H1 (cell line): ENCODE results near the gene C11orf65. TPM values are rescaled to one million over a fixed set of nuclear protein-coding genes. Genes with fewer than 3 reads are reported as not detected.

ENCODE experiments used
- CTCF ChIA-PET: fragments of 300-600 bp; sonication (Branson Sonifier 250); formaldehyde crosslinking; loops from one replicate; lab custom pipeline; 2021; ENCODE audit not compliant: partially characterized antibody; lab: Charles Lee
- POLR2A ChIA-PET: fragments of 300-600 bp; sonication (Branson Sonifier 250); formaldehyde crosslinking; loops from one replicate; lab custom pipeline; 2021; ENCODE audit warnings: inconsistent platforms; ENCODE audit not compliant: partially characterized antibody; lab: Charles Lee
- DNase-seq, 2 experiments: peaks; one replicate each; pipeline versions ENCODE4 v3.0.0 to v3.0.0-alpha.2; 2010 to 2022; ENCODE audit warnings: low spot score in 2 of 2, low read depth in 1 of 2, mixed read lengths in 1 of 2
- FAIRE-seq: peaks from 2 replicates; lab custom pipeline; 2011; peaks lifted over from hg19 to GRCh38; lab: Jason Lieb, UNC
- H2AFZ ChIP-seq: 2 replicates; pipeline ENCODE4 v1.8.1; 2012; ENCODE audit warnings: low read length, inconsistent platforms
- H2AK5ac ChIP-seq: 2 replicates; pipeline ENCODE4 v1.6.1; 2013; ENCODE audit warnings: low read depth, low read length
- H2BK120ac ChIP-seq: replicated peaks from 2 replicates; pipeline ENCODE3; 2013; ENCODE audit warnings: low read depth, low read length, inconsistent platforms
- H2BK12ac ChIP-seq: 2 replicates; pipeline ENCODE4 v1.6.1; 2013; ENCODE audit warnings: low read depth, low read length
- H2BK15ac ChIP-seq: 2 replicates; pipeline ENCODE4 v1.6.1; 2013; ENCODE audit warnings: low read length
- H2BK20ac ChIP-seq: 2 replicates; pipeline ENCODE4 v1.6.1; 2013; ENCODE audit warnings: low read length
- H2BK5ac ChIP-seq: 2 replicates; pipeline ENCODE4 v1.6.1; 2013; ENCODE audit warnings: low read depth, low read length
- H3K14ac ChIP-seq: 2 replicates; pipeline ENCODE4 v1.6.1; 2013; ENCODE audit warnings: inconsistent platforms; ENCODE audit not compliant: insufficient read length
- H3K18ac ChIP-seq: 2 replicates; pipeline ENCODE4 v1.6.1; 2013; ENCODE audit warnings: low read length; ENCODE audit errors: extremely low read depth
- H3K23ac ChIP-seq: 2 replicates; pipeline ENCODE4 v1.6.1; 2013; ENCODE audit warnings: inconsistent platforms; ENCODE audit not compliant: insufficient read length
- H3K23me2 ChIP-seq: 2 replicates; pipeline ENCODE4 v1.6.1; 2013; ENCODE audit warnings: low read depth, low read length
- H3K27ac ChIP-seq: 2 replicates; pipeline ENCODE4 v1.6.1; 2011; ENCODE audit warnings: low read depth, low read length, inconsistent platforms
- H3K27me3 ChIP-seq, 4 experiments: replicated peaks in 1 of 4; 1 replicate in 1 of 4; 2 replicates in 3 of 4; pipeline versions ENCODE4 v1.6.1 to v1.8.1; 2011 to 2013; ENCODE audit warnings: low read length in 3 of 4, mild to moderate bottlenecking in 3 of 4, inconsistent platforms in 2 of 4, mixed read lengths in 2 of 4, moderate library complexity in 1 of 4; ENCODE audit not compliant: control insufficient read depth in 3 of 4, insufficient read depth in 3 of 4; ENCODE audit errors: extremely low read depth in 1 of 4
- H3K36me3 ChIP-seq, 4 experiments: 2 replicates each; pipeline versions ENCODE4 v1.6.1 to v1.8.1; 2011 to 2013; ENCODE audit warnings: mild to moderate bottlenecking in 4 of 4, low read length in 3 of 4, moderate library complexity in 2 of 4, control low read depth in 1 of 4, inconsistent platforms in 1 of 4; ENCODE audit not compliant: insufficient read depth in 4 of 4, control insufficient read depth in 2 of 4
- H3K4ac ChIP-seq: replicated peaks from 2 replicates; pipeline ENCODE3; 2013; ENCODE audit warnings: low read length, low read depth, mixed read lengths, inconsistent platforms; ENCODE audit not compliant: insufficient read length
- H3K4me1 ChIP-seq, 4 experiments: replicated peaks in 1 of 4; 1 replicate in 1 of 4; 2 replicates in 3 of 4; pipeline versions ENCODE4 v1.6.1 to v1.8.1; 2011 to 2013; ENCODE audit warnings: low read length in 3 of 4, inconsistent platforms in 2 of 4, mixed read lengths in 1 of 4; ENCODE audit not compliant: insufficient read depth in 4 of 4, control insufficient read depth in 3 of 4
- H3K4me2 ChIP-seq, 2 experiments: 2 replicates each; pipeline versions ENCODE4 v1.6.1 to v1.8.1; 2011 to 2013; ENCODE audit warnings: low read depth in 2 of 2, low read length in 2 of 2, control low read depth in 1 of 2, inconsistent platforms in 1 of 2, mild to moderate bottlenecking in 1 of 2; ENCODE audit not compliant: insufficient read depth in 1 of 2
- H3K4me3 ChIP-seq, 4 experiments: fragments of 200-600, 300-600 bp in 1 of 4; sonication (generic), shearing (Covaris generic), sonication (Bioruptor Twin) in 1 of 4; 2 replicates each; pipeline versions ENCODE4 v1.5.1 to v1.8.1; 2011 to 2016; ENCODE audit warnings: low read length in 4 of 4, low read depth in 3 of 4, control low read depth in 2 of 4, inconsistent platforms in 2 of 4, mild to moderate bottlenecking in 2 of 4, mixed read lengths in 1 of 4, moderate library complexity in 1 of 4; ENCODE audit not compliant: insufficient read depth in 2 of 4; ENCODE audit errors: extremely low read depth in 1 of 4
- H3K56ac ChIP-seq: replicated peaks from 2 replicates; pipeline ENCODE3; 2013; ENCODE audit warnings: low read depth, mild to moderate bottlenecking, mixed read lengths, low read length, inconsistent platforms; ENCODE audit not compliant: insufficient read length
- H3K79me1 ChIP-seq: 2 replicates; pipeline ENCODE4 v1.6.1; 2013; ENCODE audit warnings: low read depth, low read length, control low read depth
- H3K79me2 ChIP-seq, 2 experiments: 2 replicates each; pipeline versions ENCODE4 v1.6.1 to v1.8.1; 2012 to 2013; ENCODE audit warnings: low read length in 2 of 2, mild to moderate bottlenecking in 2 of 2, inconsistent platforms in 1 of 2; ENCODE audit not compliant: insufficient read depth in 2 of 2, control insufficient read depth in 1 of 2
- H3K9ac ChIP-seq, 4 experiments: replicated peaks in 1 of 4; 1 replicate in 1 of 4; 2 replicates in 3 of 4; pipeline versions ENCODE4 v1.6.1 to v1.8.1; 2011 to 2013; ENCODE audit warnings: low read depth in 3 of 4, low read length in 3 of 4, control low read depth in 2 of 4, mild to moderate bottlenecking in 2 of 4, moderate library complexity in 2 of 4, inconsistent platforms in 1 of 4; ENCODE audit errors: extremely low read depth in 1 of 4
- H3K9me3 ChIP-seq, 2 experiments: 2 replicates each; pipeline versions ENCODE4 v1.6.1 to v1.8.1; 2012 to 2013; ENCODE audit warnings: mild to moderate bottlenecking in 2 of 2, moderate library complexity in 2 of 2, control low read depth in 1 of 2, inconsistent platforms in 1 of 2, low read depth in 1 of 2, low read length in 1 of 2, mixed read lengths in 1 of 2; ENCODE audit not compliant: insufficient read depth in 2 of 2
- H4K20me1 ChIP-seq, 2 experiments: replicated peaks in 1 of 2; 2 replicates each; pipeline versions ENCODE3 to v1.8.1; 2011 to 2013; ENCODE audit warnings: inconsistent platforms in 2 of 2, low read length in 2 of 2, mild to moderate bottlenecking in 1 of 2; ENCODE audit not compliant: insufficient read depth in 2 of 2, control insufficient read depth in 1 of 2
- H4K5ac ChIP-seq: 2 replicates; pipeline ENCODE4 v1.6.1; 2013; ENCODE audit warnings: low read length, low read depth, mixed read lengths, inconsistent platforms; ENCODE audit not compliant: insufficient read length
- H4K8ac ChIP-seq: 2 replicates; pipeline ENCODE4 v1.8.0; 2013; ENCODE audit warnings: mild to moderate bottlenecking, moderate library complexity, low read length, inconsistent platforms; ENCODE audit not compliant: insufficient read depth; ENCODE audit errors: extremely low read depth
- H4K91ac ChIP-seq: replicated peaks from 2 replicates; pipeline ENCODE3; 2013; ENCODE audit warnings: low read length, mixed read lengths, inconsistent platforms; ENCODE audit not compliant: insufficient read length
- CBX5 ChIP-seq: fragments of 300-800, 300-1000 bp; sonication (generic); IDR thresholded peaks from 2 replicates; pipeline ENCODE4 v1.7.1; 2016; ENCODE audit warnings: antibody characterized with exemption, low read length, low read depth
- CEBPB ChIP-seq: IDR thresholded peaks from 2 replicates; pipeline ENCODE4 v1.6.1; 2012; ENCODE audit warnings: low read depth, low read length
- CHD1 ChIP-seq: IDR thresholded peaks from 2 replicates; pipeline ENCODE4 v1.6.1; 2012; ENCODE audit warnings: low read depth, low read length, improper control_type of control experiment
- EGR1 ChIP-seq: IDR thresholded peaks from 2 replicates; pipeline ENCODE4 v1.6.1; 2011; ENCODE audit warnings: low read depth, low read length, borderline replicate concordance
- EZH2 ChIP-seq: fragments of 200-600 bp; sonication (generic); IDR thresholded peaks from 2 replicates; pipeline ENCODE4 v1.7.1; 2012; ENCODE audit warnings: low read depth, mild to moderate bottlenecking, moderate library complexity, low read length, inconsistent platforms; ENCODE audit not compliant: severe bottlenecking
- MAFK ChIP-seq: IDR thresholded peaks from 2 replicates; pipeline ENCODE4 v1.6.1; 2012; ENCODE audit warnings: low read depth, mild to moderate bottlenecking, improper control_type of control experiment, low read length
- SAP30 ChIP-seq: fragments of 300-600 bp; sonication (generic); IDR thresholded peaks from 2 replicates; pipeline ENCODE4 v1.7.1; 2012; ENCODE audit warnings: low read length, moderate library complexity, mild to moderate bottlenecking, inconsistent platforms; ENCODE audit not compliant: insufficient read depth, insufficient replicate concordance
- ZNF274 ChIP-seq: IDR thresholded peaks from 2 replicates; pipeline ENCODE4 v1.7.0; 2012; ENCODE audit warnings: low read length, borderline replicate concordance; ENCODE audit errors: extremely low read depth
- WGBS, 2 experiments: shearing (Covaris generic) in 1 of 2; methylation state at CpG; one replicate each; pipeline versions ENCODE4 v1.1.6 to v1.1.7; 2013 to 2015; ENCODE audit warnings: low lambda C conversion rate in 2 of 2, mixed read lengths in 2 of 2, inconsistent platforms in 1 of 2, low coverage in 1 of 2, missing lambda C conversion rate in 1 of 2; ENCODE audit not compliant: insufficient replicate concordance in 2 of 2, insufficient coverage in 1 of 2, insufficient read length in 1 of 2; ENCODE audit errors: extremely low coverage in 1 of 2, missing lambda C conversion rate in 1 of 2; 5-methylcytosine and 5-hydroxymethylcytosine counted together
- polyA plus RNA-seq, 7 experiments: library from polyadenylated mRNA; depleted of rRNA in 3 of 7; stranded (reverse) in 5 of 7; unstranded in 2 of 7; fragments of >200 nt in 5 of 7; fragments of 200-250 nt in 2 of 7; gene quantifications; 1 replicate in 5 of 7; 2 replicates in 1 of 7; 4 replicates in 1 of 7; pipeline versions ENCODE4 v1.2.1 to v1.2.3, GENCODE V29; 2011 to 2013; ENCODE audit warnings: missing spikeins in 2 of 7, mixed read lengths in 2 of 7
- total RNA-seq: library from RNA; stranded (reverse); fragmentation: NEBNext Ultra II Directional; extraction: Animal tissue kit (Norgen Biotek cat#: 25700); gene quantifications from 2 replicates; pipeline ENCODE4 v1.2.1, GENCODE V29; 2021
- TF ChIP-seq, protein P1 (sequence below): IDR thresholded peaks from 2 replicates; pipeline ENCODE4 v1.6.1; 2012; ENCODE audit warnings: low read length, inconsistent platforms

The C11orf65 gene
- total and polyA plus RNA-seq, 2 of the 8 experiments (the other 6 are each of a cell fraction or from before 2014, with no cell fraction given): 0.14 to 0.22 TPM

GRCh38 chr11:108498816-108499408 is 31.6 kb upstream of the C11orf65 start:
- Histone ChIP-seq H3K27me3 (peaks cover 0 to 6% (median 2%) of the 10 kb centered on the region in 4 experiments; a peak in 3 of 7 replicates), H3K14ac (no peak overlapping the region), H3K18ac (no peak overlapping the region; the same call in none of the 2 replicates), H3K4ac (no peak overlapping the region), H3K23ac (no peak overlapping the region), H2BK5ac (no peak overlapping the region), H2AFZ (peak overlapping the region; percentile 28; the same call in 1 of the 2 replicates), H4K20me1 (no peaks in the 10 kb centered on the region), H2AK5ac (no peak overlapping the region), H4K91ac (no peak overlapping the region), H3K79me1 (no peaks in the 10 kb centered on the region), H2BK15ac (no peak overlapping the region), H4K8ac (peak overlapping the region; percentile 82; the same call in 1 of the 2 replicates), H2BK120ac (no peak overlapping the region), H3K36me3 (no peaks in the 10 kb centered on the region), H3K27ac (no peak overlapping the region), H3K79me2 (no peaks in the 10 kb centered on the region), H4K5ac (no peak overlapping the region), H3K9ac (peak overlapping the region in 1 of 4 experiments; percentile 76; a peak in 2 of 7 replicates), H3K56ac (no peak overlapping the region), H2BK12ac (0 out of 2 replicates have a peak overlapping the region, but pooled peaks have one; percentile 39), H3K4me3 (peak overlapping the region in 3 of 4 experiments; percentile 44 to 83 (median 44); a peak in 5 of 8 replicates), H3K23me2 (peaks cover 6% of the 10 kb centered on the region; the same call in 1 of the 2 replicates), H3K9me3 (no peaks in the 10 kb centered on the region), H3K4me1 (peaks cover 0 to 7% (median 2%) of the 10 kb centered on the region in 4 experiments; a peak in 6 of 7 replicates), H2BK20ac (no peak overlapping the region), H3K4me2 (peak overlapping the region; percentile 72 to 81)
- no peak for TF ChIP-seq EZH2
- no peak for TF ChIP-seq CBX5
- TF ChIP-seq, protein P1, sequence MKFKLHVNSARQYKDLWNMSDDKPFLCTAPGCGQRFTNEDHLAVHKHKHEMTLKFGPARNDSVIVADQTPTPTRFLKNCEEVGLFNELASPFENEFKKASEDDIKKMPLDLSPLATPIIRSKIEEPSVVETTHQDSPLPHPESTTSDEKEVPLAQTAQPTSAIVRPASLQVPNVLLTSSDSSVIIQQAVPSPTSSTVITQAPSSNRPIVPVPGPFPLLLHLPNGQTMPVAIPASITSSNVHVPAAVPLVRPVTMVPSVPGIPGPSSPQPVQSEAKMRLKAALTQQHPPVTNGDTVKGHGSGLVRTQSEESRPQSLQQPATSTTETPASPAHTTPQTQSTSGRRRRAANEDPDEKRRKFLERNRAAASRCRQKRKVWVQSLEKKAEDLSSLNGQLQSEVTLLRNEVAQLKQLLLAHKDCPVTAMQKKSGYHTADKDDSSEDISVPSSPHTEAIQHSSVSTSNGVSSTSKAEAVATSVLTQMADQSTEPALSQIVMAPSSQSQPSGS: no peak
- no peak for TF ChIP-seq CEBPB
- no peak for TF ChIP-seq CHD1
- TF ChIP-seq ZNF274: no peak
- TF ChIP-seq MAFK: no peak
- no peak for TF ChIP-seq SAP30
- no peak for TF ChIP-seq EGR1
- POLR2A ChIA-PET: interaction anchor here (0.8 to 1.6 kb wide), 8 partner anchors 8 to 361 kb away, joined by 3 to 4 read pairs (median 3); partner anchors contain the start of gene C11orf65
- CTCF ChIA-PET: interaction anchor here (1.0 kb wide), 1 partner anchor 151 kb away, joined by 3 read pairs; no protein-coding TSS in a partner anchor
- FAIRE-seq (no peak), DNase-seq (peak in 1 of 2 experiments; percentile 46)
- WGBS, 2 experiments: 86% methylated on average over 20 of the region's 29 CpGs; no CpG with 5 or more reads in 1 of the 2 experiments
